ENCODE data around the gene CHP2.
A peak's percentile ranks its signal among the peaks of the same experiment; 100 is the strongest.
"Not testable (repeated sequence)": the region's sequence is repeated elsewhere in the genome, so short reads cannot be mapped to it uniquely, and the experiment has no call there.

The CHP2 gene

GRCh38 chr16:23745263-23745662 is 9.6 kb upstream of the CHP2 start:
- no peak for DNase-seq (ENCODE audit: low spot score)

GRCh38 chr16:23748630-23749029 is 6.2 kb upstream of the CHP2 start:
- DNase-seq (ENCODE audit: low spot score) = no peak

- DNase-seq (ENCODE audit: low spot score) = not testable (repeated sequence)
Observed at GRCh38 chr16:23751053-23751452, 3.8 kb upstream of the CHP2 start.

GRCh38 chr16:23753908-23754593 is 775 bp upstream of the CHP2 start:
- DNase-seq (ENCODE audit: low spot score) = no peak

GRCh38 chr16:23755484-23755809 is 621 bp downstream of the CHP2 start:
- no peak for DNase-seq (ENCODE audit: low spot score)

GRCh38 chr16:23757116-23757515 is 2.3 kb downstream of the CHP2 start:
- DNase-seq (ENCODE audit: low spot score) = no peak

GRCh38 chr16:23757937-23758619 is 3.3 kb downstream of the CHP2 start:
- no peak for DNase-seq (ENCODE audit: low spot score)

- DNase-seq (ENCODE audit: low spot score) = no peak
Observed at GRCh38 chr16:23765933-23766332, 11.1 kb downstream of the CHP2 start.

GRCh38 chr16:23768581-23768980 is 13.8 kb downstream of the CHP2 start:
- DNase-seq (ENCODE audit: low spot score) = no peak

- no peak for DNase-seq (ENCODE audit: low spot score)
Observed at GRCh38 chr16:23771027-23771426, 16.2 kb downstream of the CHP2 start.

GRCh38 chr16:23771642-23772041 is 16.8 kb downstream of the CHP2 start:
- no peak for DNase-seq (ENCODE audit: low spot score)

- DNase-seq (ENCODE audit: low spot score) = no peak
Observed at GRCh38 chr16:23773339-23773738, 18.5 kb downstream of the CHP2 start.

GRCh38 chr16:23781176-23781575 is 26.4 kb downstream of the CHP2 start:
- DNase-seq (ENCODE audit: low spot score) = no peak

GRCh38 chr16:23784811-23785447 is 30.1 kb downstream of the CHP2 start:
- DNase-seq (ENCODE audit: low spot score) = peak; percentile 20

- DNase-seq (ENCODE audit: low spot score) = no peak
Observed at GRCh38 chr16:23785842-23786241, 31.0 kb downstream of the CHP2 start.

GRCh38 chr16:23786964-23787561 is 32.2 kb downstream of the CHP2 start:
- no peak for DNase-seq (ENCODE audit: low spot score)

GRCh38 chr16:23788685-23789084 is 33.9 kb downstream of the CHP2 start:
- DNase-seq (ENCODE audit: low spot score) = no peak

GRCh38 chr16:23795378-23795777 is 40.6 kb downstream of the CHP2 start:
- DNase-seq (ENCODE audit: low spot score) = no peak

GRCh38 chr16:23796941-23797340 is 42.1 kb downstream of the CHP2 start:
- DNase-seq (ENCODE audit: low spot score) = no peak

GRCh38 chr16:23801378-23801777 is 46.6 kb downstream of the CHP2 start:
- DNase-seq (ENCODE audit: low spot score) = peak; percentile 87

- no peak for DNase-seq (ENCODE audit: low spot score)
Observed at GRCh38 chr16:23802776-23803175, 48.0 kb downstream of the CHP2 start.

- DNase-seq (ENCODE audit: low spot score) = peak; percentile 77
Observed at GRCh38 chr16:23803591-23804123, 48.8 kb downstream of the CHP2 start.

- peak; percentile 63 for DNase-seq (ENCODE audit: low spot score)
Observed at GRCh38 chr16:23807028-23807427, 52.2 kb downstream of the CHP2 start.
